Stimulated activated naive CD8-positive, alpha-beta T cell treated with anti-CD3 and anti-CD28 coated beads, Interleukin-15, amount 100 ng/mL, for 72 hours (primary cell): Measurements from ENCODE around the gene KCNH1.
A peak's percentile ranks its signal among the peaks of the same experiment; 100 is the strongest.

Experiments used
- ATAC-seq: fragments of 150-1000 bp; cut with Tn5 transposase; 2 replicates; pipeline ENCODE4 v1.10.0; 2021; ENCODE audit warnings: mild to moderate bottlenecking, moderate library complexity
- DNase-seq, 2 donors: peaks; one replicate each; pipeline ENCODE4 v3.0.0; 2021 to 2022
- H3K27ac Mint-ChIP-seq, 2 donors: one replicate each; pipeline ENCODE4 v1.8.0; 2022; ENCODE audit warnings: mild to moderate bottlenecking in 2 of 2, mixed read lengths in 2 of 2, moderate library complexity in 2 of 2
- H3K27me3 Mint-ChIP-seq: one replicate; pipeline ENCODE4 v1.8.0; 2022; ENCODE audit warnings: mixed read lengths
- H3K4me1 Mint-ChIP-seq: one replicate; pipeline ENCODE4 v1.8.0; 2022; ENCODE audit warnings: mild to moderate bottlenecking, mixed read lengths
- H3K4me3 Mint-ChIP-seq, 2 donors: one replicate each; pipeline ENCODE4 v1.8.0; 2022; ENCODE audit warnings: mild to moderate bottlenecking in 2 of 2, mixed read lengths in 2 of 2, moderate library complexity in 1 of 2
- H3K9me3 Mint-ChIP-seq, 2 donors: one replicate each; pipeline ENCODE4 v1.8.0; 2022; ENCODE audit warnings: mixed read lengths in 2 of 2

Gene KCNH1

GRCh38 chr1:210900820-210901219 is 233.1 kb downstream of the KCNH1 start:
- H3K4me1 Mint-ChIP-seq, result no peaks in the 10 kb centered on the region
- H3K9me3 Mint-ChIP-seq, result no peaks in the 10 kb centered on the region
- no peak for ATAC-seq
- H3K27ac Mint-ChIP-seq, result no peak overlapping the region
- no peak for DNase-seq
- H3K27me3 Mint-ChIP-seq, result peaks cover 46% of the 10 kb centered on the region
- no peak overlapping the region for H3K4me3 Mint-ChIP-seq

GRCh38 chr1:210900079-210900478 is 233.9 kb downstream of the KCNH1 start:
- Mint-ChIP-seq H3K4me1 (no peaks in the 10 kb centered on the region), H3K27ac (no peak overlapping the region), H3K27me3 (peaks cover 45% of the 10 kb centered on the region), H3K9me3 (peaks cover 0 to 7% of the 10 kb centered on the region in 2 donors), H3K4me3 (no peak overlapping the region)
- ATAC-seq (no peak), DNase-seq (no peak)

GRCh38 chr1:210899676-210900075 is 234.3 kb downstream of the KCNH1 start:
- no peak overlapping the region for H3K4me3 Mint-ChIP-seq
- H3K27me3 Mint-ChIP-seq, result peaks cover 45% of the 10 kb centered on the region
- peaks cover 0 to 9% of the 10 kb centered on the region in 2 donors for H3K9me3 Mint-ChIP-seq
- H3K4me1 Mint-ChIP-seq, result no peaks in the 10 kb centered on the region
- DNase-seq, result no peak
- H3K27ac Mint-ChIP-seq, result no peak overlapping the region
- no peak for ATAC-seq

GRCh38 chr1:210898473-210898872 is 235.5 kb downstream of the KCNH1 start:
- peaks cover 45% of the 10 kb centered on the region for H3K27me3 Mint-ChIP-seq
- no peak overlapping the region for H3K4me3 Mint-ChIP-seq
- DNase-seq, result no peak
- H3K4me1 Mint-ChIP-seq, result no peaks in the 10 kb centered on the region
- ATAC-seq, result no peak
- H3K27ac Mint-ChIP-seq, result no peak overlapping the region
- H3K9me3 Mint-ChIP-seq, result peaks cover 7 to 21% of the 10 kb centered on the region in 2 donors

GRCh38 chr1:210883821-210884220 is 250.1 kb downstream of the KCNH1 start:
- no peak for ATAC-seq
- Mint-ChIP-seq H3K4me3 (no peak overlapping the region), H3K27me3 (peaks cover 7% of the 10 kb centered on the region), H3K27ac (no peak overlapping the region), H3K9me3 (peaks cover 6 to 12% of the 10 kb centered on the region in 2 donors), H3K4me1 (no peaks in the 10 kb centered on the region)
- no peak for DNase-seq

GRCh38 chr1:210882414-210883221 is 251.3 kb downstream of the KCNH1 start:
- Mint-ChIP-seq H3K4me1 (no peaks in the 10 kb centered on the region), H3K27ac (peak overlapping the region in 1 of 2 donors; percentile 2), H3K4me3 (no peak overlapping the region), H3K9me3 (peaks cover 0 to 10% of the 10 kb centered on the region in 2 donors), H3K27me3 (peaks cover 19% of the 10 kb centered on the region)
- ATAC-seq (peak; percentile 56), DNase-seq (no peak)

- H3K27me3 Mint-ChIP-seq, result peaks cover 21% of the 10 kb centered on the region
- peaks cover 0 to 8% of the 10 kb centered on the region in 2 donors for H3K9me3 Mint-ChIP-seq
- DNase-seq (no peak), ATAC-seq (no peak)
- H3K4me1 Mint-ChIP-seq, result no peaks in the 10 kb centered on the region
- H3K27ac Mint-ChIP-seq, result no peak overlapping the region
- no peak overlapping the region for H3K4me3 Mint-ChIP-seq
Observed at GRCh38 chr1:210878564-210878963, 255.4 kb downstream of the KCNH1 start.

GRCh38 chr1:210876275-210876674 is 257.7 kb downstream of the KCNH1 start:
- Mint-ChIP-seq H3K4me3 (no peak overlapping the region), H3K27me3 (peaks cover 21% of the 10 kb centered on the region), H3K27ac (no peak overlapping the region), H3K9me3 (peaks cover 0 to 15% of the 10 kb centered on the region in 2 donors), H3K4me1 (no peaks in the 10 kb centered on the region)
- DNase-seq (no peak), ATAC-seq (no peak)

GRCh38 chr1:210866532-210866931 is 267.4 kb downstream of the KCNH1 start:
- peaks cover 16 to 27% of the 10 kb centered on the region in 2 donors for H3K9me3 Mint-ChIP-seq
- DNase-seq (no peak), ATAC-seq (no peak)
- H3K27ac Mint-ChIP-seq, result no peak overlapping the region
- H3K27me3 Mint-ChIP-seq, result peaks cover 22% of the 10 kb centered on the region
- H3K4me3 Mint-ChIP-seq, result no peak overlapping the region
- H3K4me1 Mint-ChIP-seq, result no peaks in the 10 kb centered on the region

GRCh38 chr1:210857705-210858104 is 276.2 kb downstream of the KCNH1 start:
- H3K4me3 Mint-ChIP-seq, result no peak overlapping the region
- no peak overlapping the region for H3K27ac Mint-ChIP-seq
- DNase-seq (no peak), ATAC-seq (no peak)
- H3K4me1 Mint-ChIP-seq, result no peaks in the 10 kb centered on the region
- H3K27me3 Mint-ChIP-seq, result peaks cover 3% of the 10 kb centered on the region
- no peaks in the 10 kb centered on the region for H3K9me3 Mint-ChIP-seq

- no peaks in the 10 kb centered on the region for H3K9me3 Mint-ChIP-seq
- no peak overlapping the region for H3K27ac Mint-ChIP-seq
- no peak overlapping the region for H3K4me3 Mint-ChIP-seq
- no peak for ATAC-seq
- no peaks in the 10 kb centered on the region for H3K27me3 Mint-ChIP-seq
- H3K4me1 Mint-ChIP-seq, result no peaks in the 10 kb centered on the region
- no peak for DNase-seq
Observed at GRCh38 chr1:210857146-210857663, 276.7 kb downstream of the KCNH1 start.

- ATAC-seq (no peak), DNase-seq (no peak)
- H3K4me3 Mint-ChIP-seq, result no peak overlapping the region
- H3K27ac Mint-ChIP-seq, result no peak overlapping the region
- H3K27me3 Mint-ChIP-seq, result no peaks in the 10 kb centered on the region
- no peaks in the 10 kb centered on the region for H3K4me1 Mint-ChIP-seq
- H3K9me3 Mint-ChIP-seq, result no peaks in the 10 kb centered on the region
Observed at GRCh38 chr1:210855440-210855839, 278.5 kb downstream of the KCNH1 start.

- DNase-seq (no peak), ATAC-seq (no peak)
- no peak overlapping the region for H3K4me3 Mint-ChIP-seq
- no peaks in the 10 kb centered on the region for H3K9me3 Mint-ChIP-seq
- no peaks in the 10 kb centered on the region for H3K27me3 Mint-ChIP-seq
- H3K27ac Mint-ChIP-seq, result no peak overlapping the region
- no peaks in the 10 kb centered on the region for H3K4me1 Mint-ChIP-seq
Observed at GRCh38 chr1:210853276-210853675, 280.7 kb downstream of the KCNH1 start.

- H3K27ac Mint-ChIP-seq, result no peak overlapping the region
- no peaks in the 10 kb centered on the region for H3K27me3 Mint-ChIP-seq
- H3K9me3 Mint-ChIP-seq, result no peaks in the 10 kb centered on the region
- no peak for ATAC-seq
- DNase-seq, result no peak
- H3K4me3 Mint-ChIP-seq, result no peak overlapping the region
- no peaks in the 10 kb centered on the region for H3K4me1 Mint-ChIP-seq
Observed at GRCh38 chr1:210850556-210850955, 283.4 kb downstream of the KCNH1 start.

- H3K27ac Mint-ChIP-seq, result no peak overlapping the region
- H3K9me3 Mint-ChIP-seq, result peaks cover 0 to 6% of the 10 kb centered on the region in 2 donors
- no peak overlapping the region for H3K4me3 Mint-ChIP-seq
- H3K4me1 Mint-ChIP-seq, result no peaks in the 10 kb centered on the region
- ATAC-seq (no peak), DNase-seq (no peak)
- H3K27me3 Mint-ChIP-seq, result no peaks in the 10 kb centered on the region
Observed at GRCh38 chr1:210848474-210848873, 285.5 kb downstream of the KCNH1 start.

- no peaks in the 10 kb centered on the region for H3K4me1 Mint-ChIP-seq
Observed at GRCh38 chr1:210841926-210842625, 291.9 kb downstream of the KCNH1 start.

More at GRCh38 chr1:210841926-210842625, 291.9 kb downstream of the KCNH1 start:
- no peak for DNase-seq
- Mint-ChIP-seq H3K9me3 (peaks cover 0 to 8% of the 10 kb centered on the region in 2 donors), H3K4me3 (no peak overlapping the region), H3K27ac (no peak overlapping the region), H3K27me3 (peaks cover 20% of the 10 kb centered on the region)
- no peak for ATAC-seq
